ENCODE measurements around the gene LRTM2.

Gene LRTM2

GRCh38 chr12:1798641-1799020 is 21.7 kb upstream of the LRTM2 start:
- no peak for DNase-seq

GRCh38 chr12:1799051-1799881 is 21.1 kb upstream of the LRTM2 start:
- no peak for DNase-seq

- DNase-seq: no peak
Observed at GRCh38 chr12:1799882-1800400, 20.4 kb upstream of the LRTM2 start.

- DNase-seq: peak; percentile 61
Observed at GRCh38 chr12:1800401-1801302, 19.7 kb upstream of the LRTM2 start.

GRCh38 chr12:1801303-1801975 is 18.9 kb upstream of the LRTM2 start:
- DNase-seq: no peak

- DNase-seq: no peak
Observed at GRCh38 chr12:1803736-1804135, 16.6 kb upstream of the LRTM2 start.

- peak; percentile 92 for DNase-seq
Observed at GRCh38 chr12:1804545-1805332, 15.6 kb upstream of the LRTM2 start.

- DNase-seq: no peak
Observed at GRCh38 chr12:1805441-1806081, 14.8 kb upstream of the LRTM2 start.

- no peak for DNase-seq
Observed at GRCh38 chr12:1806301-1807086, 13.9 kb upstream of the LRTM2 start.

GRCh38 chr12:1807087-1807860 is 13.1 kb upstream of the LRTM2 start:
- no peak for DNase-seq

- DNase-seq: no peak
Observed at GRCh38 chr12:1808036-1808797, 12.1 kb upstream of the LRTM2 start.

GRCh38 chr12:1808798-1809480 is 11.4 kb upstream of the LRTM2 start:
- DNase-seq: no peak

GRCh38 chr12:1809591-1810190 is 10.7 kb upstream of the LRTM2 start:
- DNase-seq: no peak

- no peak for DNase-seq
Observed at GRCh38 chr12:1810201-1810930, 10.0 kb upstream of the LRTM2 start.

GRCh38 chr12:1810931-1811280 is 9.5 kb upstream of the LRTM2 start:
- no peak for DNase-seq

- DNase-seq: no peak
Observed at GRCh38 chr12:1811281-1811947, 9.0 kb upstream of the LRTM2 start.

- no peak for DNase-seq
Observed at GRCh38 chr12:1811948-1812291, 8.4 kb upstream of the LRTM2 start.
